ENCODE measurements around the gene FCRL3.
"Not testable (repeated sequence)": the region's sequence is repeated elsewhere in the genome, so short reads cannot be mapped to it uniquely, and the experiment has no call there.

The FCRL3 gene

GRCh38 chr1:157700732-157701131 is at the start of gene FCRL3:
TSS of gene FCRL3 (minus strand) at chr1:157700769. CDS start at chr1:157700489, 280 bp downstream.
- DNase-seq (ENCODE audit: extremely low read depth, low read depth), result no peak
- TF ChIP-seq CTCF (IDR thresholded peaks at IDR 0.05; ENCODE audit: low read depth, low read length), result no peak

- no peak for DNase-seq (ENCODE audit: extremely low read depth, low read depth)
- TF ChIP-seq CTCF (IDR thresholded peaks at IDR 0.05; ENCODE audit: low read depth, low read length), result no peak
Observed at GRCh38 chr1:157748262-157748817, 47.8 kb upstream of the FCRL3 start.

GRCh38 chr1:157739229-157739901 is 38.8 kb upstream of the FCRL3 start:
- no peak for TF ChIP-seq CTCF (IDR thresholded peaks at IDR 0.05; ENCODE audit: low read depth, low read length)
- no peak for DNase-seq (ENCODE audit: extremely low read depth, low read depth)

- not testable (repeated sequence) for DNase-seq (ENCODE audit: extremely low read depth, low read depth)
Observed at GRCh38 chr1:157735991-157736390, 35.4 kb upstream of the FCRL3 start.

- TF ChIP-seq CTCF (IDR thresholded peaks at IDR 0.05; ENCODE audit: low read depth, low read length), result no peak
- no peak for DNase-seq (ENCODE audit: extremely low read depth, low read depth)
Observed at GRCh38 chr1:157734321-157734720, 33.8 kb upstream of the FCRL3 start.

GRCh38 chr1:157732755-157733154 is 32.2 kb upstream of the FCRL3 start:
- no peak for TF ChIP-seq CTCF (IDR thresholded peaks at IDR 0.05; ENCODE audit: low read depth, low read length)
- DNase-seq (ENCODE audit: extremely low read depth, low read depth), result no peak

- no peak for DNase-seq (ENCODE audit: extremely low read depth, low read depth)
- no peak for TF ChIP-seq CTCF (IDR thresholded peaks at IDR 0.05; ENCODE audit: low read depth, low read length)
Observed at GRCh38 chr1:157725221-157725577, 24.6 kb upstream of the FCRL3 start.
